A172 (cell line): ENCODE results near the gene SKIC2. TPM values are rescaled to one million over a fixed set of nuclear protein-coding genes. Genes with fewer than 3 reads are reported as not detected.
A peak's percentile ranks its signal among the peaks of the same experiment; 100 is the strongest.
"Not testable (repeated sequence)": the region's sequence is repeated elsewhere in the genome, so short reads cannot be mapped to it uniquely, and the experiment has no call there.

ENCODE experiments used
- DNase-seq: peaks from one replicate; pipeline ENCODE4 v3.0.0-alpha.2; 2015; ENCODE audit warnings: low spot score
- total RNA-seq: library from RNA; depleted of rRNA; stranded (reverse); fragments of >200 nt; shearing (Covaris generic); gene quantifications from 2 replicates; pipeline ENCODE4 v1.2.3, GENCODE V29; 2014

Gene SKIC2
- total RNA-seq, 1 experiment from 2014 or later = 26.0 TPM

- no peak for DNase-seq
Measured at GRCh38 chr6:31968791-31969711, 10.1 kb downstream of the SKIC2 start.

- DNase-seq = peak; percentile 42
Measured at GRCh38 chr6:31969712-31970603, 11.0 kb downstream of the SKIC2 start.

DNA sequence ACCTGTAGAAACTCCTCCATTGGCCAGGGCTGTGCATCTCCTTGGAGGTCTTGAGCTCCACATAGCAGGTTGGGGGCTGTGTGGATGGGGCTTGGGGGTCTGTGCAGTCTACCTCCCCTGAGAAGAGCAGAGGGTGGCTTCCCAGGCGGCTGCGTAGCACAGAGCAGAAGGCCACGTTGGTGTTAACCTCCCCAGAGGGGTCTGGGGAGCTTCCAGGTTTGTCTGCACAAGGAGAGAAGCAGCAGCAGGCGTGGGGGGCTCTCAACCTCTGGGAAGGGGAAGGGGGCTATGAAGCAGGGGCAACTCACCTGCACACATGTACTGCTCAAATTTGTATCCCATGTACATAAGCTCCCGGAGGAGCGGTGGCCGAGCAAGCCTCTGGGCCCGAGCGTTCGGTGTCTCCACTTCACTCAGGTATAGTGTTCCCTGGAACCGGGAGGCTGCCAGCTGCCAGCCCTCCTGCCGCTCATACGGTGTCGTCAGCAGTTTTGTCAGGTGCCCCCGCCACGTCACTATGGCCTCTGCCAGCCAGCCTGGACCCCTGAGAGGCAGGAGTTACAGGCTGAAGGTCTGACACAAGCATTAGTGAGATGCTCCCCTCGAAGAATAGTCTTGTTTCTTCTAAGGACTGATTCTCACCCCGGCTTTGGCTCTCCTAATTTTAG, 11.8 kb downstream of the SKIC2 start:
- DNase-seq = no peak

- no peak for DNase-seq
Measured at GRCh38 chr6:31971279-31971992, 12.5 kb downstream of the SKIC2 start.

GRCh38 chr6:31971993-31972708, 13.2 kb downstream of the SKIC2 start, which contains the start of gene DXO:
Gene DXO (minus strand): TSS chr6:31972138. CDS start chr6:31971675, 463 bp downstream.
- DNase-seq = peak; percentile 96

DNA sequence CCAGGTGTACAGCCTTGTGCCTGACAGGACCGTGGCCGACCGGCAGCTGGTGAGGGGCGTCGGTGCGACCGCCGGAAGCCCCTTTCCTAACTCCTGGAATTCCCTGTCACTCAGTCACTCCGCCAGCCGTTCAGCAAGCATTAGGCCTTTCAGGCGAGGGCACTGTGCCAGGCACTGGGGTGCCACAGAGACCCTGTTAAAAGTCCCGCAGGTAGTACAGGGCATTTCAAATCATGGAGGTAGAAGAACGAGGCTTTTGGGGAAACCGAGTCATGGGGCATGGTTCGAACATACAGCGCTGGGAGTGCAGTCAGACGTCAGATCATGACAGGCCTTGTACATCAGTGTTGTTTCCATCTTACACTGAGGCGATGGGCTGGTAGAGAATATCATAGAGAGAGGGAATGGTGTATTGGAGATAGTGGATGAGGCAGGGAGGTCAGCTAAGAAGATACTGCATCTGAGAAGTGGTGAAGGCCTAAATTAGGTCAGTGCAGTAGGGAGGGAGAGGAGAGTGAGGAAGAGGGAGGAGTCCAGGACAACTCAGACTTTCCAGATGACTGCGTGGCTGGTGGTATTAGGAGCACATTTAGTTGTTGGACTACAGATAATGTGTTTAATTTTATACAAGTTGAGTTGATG, 13.9 kb downstream of the SKIC2 start:
- peak; percentile 60 for DNase-seq

- DNase-seq = not testable (repeated sequence)
Measured at GRCh38 chr6:31976065-31976464, 17.1 kb downstream of the SKIC2 start.

- no peak for DNase-seq
Measured at GRCh38 chr6:31977816-31978431, 18.9 kb downstream of the SKIC2 start.

- no peak for DNase-seq
Measured at GRCh38 chr6:31978831-31979230, 19.9 kb downstream of the SKIC2 start.

- no peak for DNase-seq
Measured at GRCh38 chr6:31979238-31979898, 20.4 kb downstream of the SKIC2 start.

DNA sequence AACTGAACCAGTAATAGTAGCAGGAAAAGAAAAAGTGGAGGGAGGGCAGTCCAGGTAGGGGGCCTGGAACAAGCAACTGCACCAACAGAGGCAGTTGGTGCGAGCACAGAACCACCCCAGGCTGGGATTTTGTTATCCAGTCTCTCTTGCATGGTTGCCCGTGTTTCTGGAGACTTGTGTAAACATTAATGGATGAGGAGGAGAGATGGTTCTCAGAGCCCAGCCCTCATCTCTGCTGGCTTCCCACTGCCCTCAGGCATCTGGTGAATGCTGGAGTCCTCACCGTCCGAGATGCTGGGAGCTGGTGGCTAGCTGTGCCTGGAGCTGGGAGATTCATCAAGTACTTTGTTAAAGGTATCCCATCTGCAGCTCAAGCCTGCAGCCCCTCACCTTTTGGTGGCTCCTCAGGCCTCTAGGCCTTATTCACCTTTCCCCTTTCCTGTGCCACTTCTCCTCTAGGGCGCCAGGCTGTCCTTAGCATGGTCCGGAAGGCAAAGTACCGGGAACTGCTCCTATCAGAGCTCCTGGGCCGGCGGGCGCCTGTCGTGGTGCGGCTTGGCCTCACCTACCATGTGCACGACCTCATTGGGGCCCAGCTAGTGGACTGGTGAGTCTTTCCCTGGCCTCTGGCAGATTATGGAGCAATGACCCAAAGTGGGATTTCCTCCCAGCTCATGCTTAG, 21.4 kb downstream of the SKIC2 start:
- DNase-seq = not testable (repeated sequence)

- DNase-seq = not testable (repeated sequence)
Measured at GRCh38 chr6:31980998-31981397, 22.0 kb downstream of the SKIC2 start.

- not testable (repeated sequence) for DNase-seq
Measured at GRCh38 chr6:31981744-31982143, 22.8 kb downstream of the SKIC2 start, which contains the start of gene C4A. Gene C4A (plus strand): TSS chr6:31982057. CDS start chr6:31982108, 51 bp downstream.

DNA sequence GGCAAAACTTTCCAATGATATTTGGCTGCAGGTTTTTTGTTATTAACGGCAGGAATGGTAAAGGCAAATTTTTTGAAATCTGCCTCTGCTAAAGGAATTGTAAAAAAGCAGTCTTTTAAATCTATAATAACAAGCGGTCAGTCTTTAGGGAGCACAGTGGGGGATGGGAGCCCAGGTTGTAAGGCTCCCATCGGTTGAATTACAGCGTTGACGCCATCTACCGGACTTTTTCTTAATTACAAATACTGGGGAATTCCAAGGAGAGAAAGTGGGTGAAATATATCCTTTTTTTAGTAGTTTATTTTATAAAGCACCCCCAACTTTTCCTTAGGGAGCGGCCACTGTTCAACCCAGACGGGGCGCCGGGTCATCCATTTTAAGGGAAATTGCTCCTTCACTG, 30.4 kb downstream of the SKIC2 start:
- DNase-seq = not testable (repeated sequence)

DNA sequence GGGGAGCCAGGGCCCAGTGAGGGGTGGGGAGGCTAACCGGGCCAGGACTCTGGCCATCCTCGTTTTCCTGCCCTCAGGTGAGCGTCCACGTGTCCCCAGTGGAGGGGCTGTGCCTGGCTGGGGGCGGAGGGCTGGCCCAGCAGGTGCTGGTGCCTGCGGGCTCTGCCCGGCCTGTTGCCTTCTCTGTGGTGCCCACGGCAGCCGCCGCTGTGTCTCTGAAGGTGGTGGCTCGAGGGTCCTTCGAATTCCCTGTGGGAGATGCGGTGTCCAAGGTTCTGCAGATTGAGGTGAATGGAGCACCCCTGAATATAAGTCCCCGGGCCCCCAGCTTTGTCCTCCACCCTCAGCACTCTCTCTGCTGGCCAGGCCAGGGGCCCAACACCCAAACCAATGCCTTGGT, 35.4 kb downstream of the SKIC2 start:
- not testable (repeated sequence) for DNase-seq

DNA sequence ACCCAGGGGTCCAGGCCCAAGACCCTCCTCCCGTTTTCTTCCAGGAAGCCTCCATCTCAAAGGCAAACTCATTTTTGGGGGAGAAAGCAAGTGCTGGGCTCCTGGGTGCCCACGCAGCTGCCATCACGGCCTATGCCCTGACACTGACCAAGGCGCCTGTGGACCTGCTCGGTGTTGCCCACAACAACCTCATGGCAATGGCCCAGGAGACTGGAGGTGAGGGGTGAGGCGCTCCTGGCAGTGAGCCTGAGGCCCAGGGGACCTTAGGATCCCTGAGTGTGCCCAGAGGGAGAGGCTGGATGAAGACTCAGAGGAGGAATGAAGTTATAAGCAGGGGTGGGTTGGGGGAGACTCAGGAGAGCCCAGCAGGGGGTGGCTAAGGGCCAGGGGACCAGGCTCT, 37.4 kb downstream of the SKIC2 start:
- not testable (repeated sequence) for DNase-seq

GRCh38 chr6:32002546-32003268, 43.7 kb downstream of the SKIC2 start:
- not testable (repeated sequence) for DNase-seq
